GM12878 (cell line): ENCODE results near the gene MRPL53. TPM values are rescaled to one million over a fixed set of nuclear protein-coding genes. Genes with fewer than 3 reads are reported as not detected.

Source experiments
- ATAC-seq: fragments of 200-7000 bp; cut with Tn5 transposase; 3 replicates; pipeline ENCODE4 v1.9.1; 2020; ENCODE audit warnings: mild to moderate bottlenecking, moderate library complexity
- BruUV-seq: library from RNA; stranded (reverse); fragments of 400-500 nt; replicated peaks from 2 replicates; lab custom pipeline; 2021; lab: Mats Ljungman, UMichigan
- CTCF ChIA-PET: fragments of 300-600 bp; sonication (Branson Sonifier 250); formaldehyde crosslinking; extraction: SDS; loops from one replicate; lab custom pipeline; 2021; ENCODE audit warnings: inconsistent platforms; lab: Yijun Ruan, JAX
- POLR2A ChIA-PET: fragments of 350-600 bp; formaldehyde crosslinking; extraction: SDS; loops from one replicate; lab custom pipeline; 2021; ENCODE audit warnings: inconsistent platforms; lab: Charles Lee
- RAD21 ChIA-PET: fragments of 300-600 bp; sonication (Branson Sonifier 250); formaldehyde crosslinking; loops from one replicate; lab custom pipeline; 2023; ENCODE audit warnings: antibody characterized with exemption; ENCODE audit not compliant: unreplicated experiment; lab: Charles Lee
- SMC1A ChIA-PET: fragments of 300-600 bp; sonication (Branson Sonifier 250); formaldehyde crosslinking; loops from one replicate; lab custom pipeline; 2023; ENCODE audit not compliant: unreplicated experiment, uncharacterized antibody; lab: Charles Lee
- DNase-seq: peaks from one replicate; pipeline ENCODE4 v3.0.0-alpha.2; 2011; ENCODE audit warnings: low read depth, low spot score
- FAIRE-seq: peaks from 3 replicates; lab custom pipeline; 2011; peaks lifted over from hg19 to GRCh38; lab: Jason Lieb, UNC
- H2AFZ ChIP-seq: 2 replicates; pipeline ENCODE4 v1.6.0; 2011; ENCODE audit warnings: low read depth, low read length, control low read depth; ENCODE audit not compliant: control insufficient read depth
- H3K27ac ChIP-seq: 2 replicates; pipeline ENCODE4 v1.5.1; 2011; ENCODE audit warnings: control low read depth; ENCODE audit not compliant: control insufficient read depth, insufficient read depth
- H3K27me3 ChIP-seq, 2 experiments: replicated peaks in 1 of 2; 2 replicates each; pipeline versions ENCODE4 v1.6.0 to v1.6.1; 2011; ENCODE audit warnings: low read length in 1 of 2; ENCODE audit not compliant: control insufficient read depth in 2 of 2, insufficient read depth in 2 of 2
- H3K36me3 ChIP-seq, 2 experiments: 2 replicates each; pipeline ENCODE4 v1.5.1; 2011; ENCODE audit warnings: low read length in 1 of 2; ENCODE audit not compliant: control insufficient read depth in 2 of 2, insufficient read depth in 2 of 2
- H3K4me1 ChIP-seq: 2 replicates; pipeline ENCODE4 v1.6.1; 2011; ENCODE audit warnings: mild to moderate bottlenecking, low read length, moderate library complexity, mixed read lengths; ENCODE audit not compliant: control insufficient read depth, insufficient read depth
- H3K4me2 ChIP-seq: 2 replicates; pipeline ENCODE4 v1.6.0; 2011; ENCODE audit warnings: control low read depth; ENCODE audit not compliant: control insufficient read depth, insufficient read depth
- H3K4me3 ChIP-seq: fragments of 200-600 bp; sonication (generic); 2 replicates; pipeline ENCODE4 v1.5.1; 2016
- H3K79me2 ChIP-seq: 2 replicates; pipeline ENCODE4 v1.6.0; 2011; ENCODE audit warnings: low read length; ENCODE audit not compliant: control insufficient read depth, insufficient read depth
- H3K9ac ChIP-seq: 2 replicates; pipeline ENCODE4 v1.8.0; 2011; ENCODE audit warnings: low read length, control low read depth, mixed read lengths; ENCODE audit not compliant: control insufficient read depth, insufficient read depth
- H3K9me3 ChIP-seq: replicated peaks from 3 replicates; pipeline ENCODE4 v1.5.1; 2011; ENCODE audit warnings: mild to moderate bottlenecking, low read length; ENCODE audit not compliant: control insufficient read depth, insufficient read depth
- H4K20me1 ChIP-seq: 2 replicates; pipeline ENCODE4 v1.6.0; 2011; ENCODE audit not compliant: control insufficient read depth, insufficient read depth
- CHD1 ChIP-seq: IDR thresholded peaks from 2 replicates; pipeline ENCODE4 v1.6.1; 2012; ENCODE audit warnings: low read depth, low read length, improper control_type of control experiment
- CREB1 ChIP-seq: IDR thresholded peaks from 2 replicates; pipeline ENCODE4 v1.6.1; 2012; ENCODE audit warnings: low read depth, mild to moderate bottlenecking, inconsistent platforms
- DPF2 ChIP-seq: fragments of 450-650 bp; IDR thresholded peaks from 2 replicates; pipeline ENCODE4 v1.6.1; 2017; ENCODE audit warnings: mild to moderate bottlenecking
- EP300 ChIP-seq, 2 experiments: fragments of 150-350 bp in 1 of 2; IDR thresholded peaks; 2 replicates each; pipeline ENCODE4 v1.6.1; 2011 to 2012; ENCODE audit warnings: low read depth in 2 of 2, low read length in 2 of 2, borderline replicate concordance in 1 of 2, improper control_type of control experiment in 1 of 2, inconsistent platforms in 1 of 2; ENCODE audit not compliant: control insufficient read depth in 1 of 2
- FOS ChIP-seq: IDR thresholded peaks from 3 replicates; pipeline ENCODE4 v1.6.1; 2011; ENCODE audit warnings: borderline replicate concordance; ENCODE audit not compliant: insufficient read length; ENCODE audit errors: extremely low read depth
- IKZF2 ChIP-seq, 2 experiments: fragments of 450-650 bp; IDR thresholded peaks; 2 replicates each; pipeline ENCODE4 v1.6.1; 2017; ENCODE audit warnings: mild to moderate bottlenecking in 2 of 2, moderate library complexity in 2 of 2
- IRF3 ChIP-seq: fragments of 450-650 bp; IDR thresholded peaks from 2 replicates; pipeline ENCODE4 v1.6.1; 2014; ENCODE audit warnings: mild to moderate bottlenecking
- JUND ChIP-seq: IDR thresholded peaks from 2 replicates; pipeline ENCODE4 v1.6.1; 2012; ENCODE audit warnings: low read depth, mild to moderate bottlenecking, low read length, improper control_type of control experiment, moderate library complexity
- MTA3 ChIP-seq: IDR thresholded peaks from 2 replicates; pipeline ENCODE4 v1.6.1; 2012; ENCODE audit warnings: low read length, inconsistent platforms, borderline replicate concordance
- MYB ChIP-seq: fragments of 150-350 bp; IDR thresholded peaks from 2 replicates; pipeline ENCODE4 v1.6.1; 2014; ENCODE audit warnings: mild to moderate bottlenecking, low read depth, low read length, borderline replicate concordance
- NFYB ChIP-seq: IDR thresholded peaks from 2 replicates; pipeline ENCODE4 v1.6.1; 2011; ENCODE audit warnings: low read depth, mild to moderate bottlenecking, low read length, improper control_type of control experiment, moderate library complexity; ENCODE audit not compliant: insufficient read depth
- SP1 ChIP-seq: IDR thresholded peaks from one replicate; pipeline ENCODE4 v1.6.1; 2011; ENCODE audit warnings: low read depth, low read length
- SUZ12 ChIP-seq: fragments of 200-600 bp; sonication (generic); IDR thresholded peaks from one replicate; pipeline ENCODE4 v1.6.1; 2018; ENCODE audit warnings: antibody characterized with exemption, mild to moderate bottlenecking; ENCODE audit not compliant: unreplicated experiment
- YY1 ChIP-seq: IDR thresholded peaks from 2 replicates; pipeline ENCODE4 v1.6.1; 2011; ENCODE audit warnings: low read depth, mild to moderate bottlenecking, low read length
- ZBTB11 ChIP-seq: fragments of 450-650 bp; formaldehyde crosslinking; IDR thresholded peaks from 2 replicates; pipeline ENCODE4 v1.5.0; 2022; ENCODE audit warnings: mild to moderate bottlenecking, missing genetic modification characterization
- ZZZ3 ChIP-seq: IDR thresholded peaks from 2 replicates; pipeline ENCODE4 v1.6.1; 2011; ENCODE audit warnings: low read depth; ENCODE audit not compliant: control insufficient read depth, insufficient read length
- WGBS: methylation state at CpG from one replicate; pipeline ENCODE4 v1.1.6; 2016; ENCODE audit warnings: low lambda C conversion rate; ENCODE audit not compliant: insufficient replicate concordance, insufficient coverage; ENCODE audit errors: missing lambda C conversion rate; 5-methylcytosine and 5-hydroxymethylcytosine counted together
- in situ Hi-C: fragments of 300-500 bp; cut with MboI; formaldehyde crosslinking; loops from 9 replicates; pipeline ENCODE4 v1.14.3; 2018; ENCODE audit warnings: mixed read lengths
- intact Hi-C: fragments of 100-400 bp; cut with micrococcal nuclease; formaldehyde crosslinking; loops from one replicate; pipeline ENCODE4 v1.14.2; 2022; ENCODE audit not compliant: unreplicated experiment
- polyA plus RNA-seq, 11 experiments: library from polyadenylated mRNA; depleted of rRNA in 4 of 11; unstranded in 6 of 11; stranded (reverse) in 5 of 11; fragments of >200 nt; fragmentation: Nextera tagmentation in 4 of 11; fragmentation: Illumina TruSeq in 1 of 11; extraction: Ambion mirVana in 4 of 11; extraction: Trizol in 1 of 11; gene quantifications; 1 replicate in 1 of 11; 2 replicates in 10 of 11; pipeline versions ENCODE4 v1.2.1 to v1.2.3, GENCODE V29; 2011 to 2016; ENCODE audit warnings: inconsistent platforms in 2 of 11, missing spikeins in 2 of 11, low read depth in 1 of 11
- total RNA-seq, 4 experiments: library from RNA; depleted of rRNA in 3 of 4; stranded (reverse); fragments of >200 nt in 3 of 4; fragmentation: Illumina TruSeq in 1 of 4; extraction: Trizol in 1 of 4; gene quantifications; 2 replicates each; pipeline versions ENCODE4 v1.2.1 to v1.2.3, GENCODE V29; 2013 to 2021

MRPL53 gene
- total and polyA plus RNA-seq, 10 of the 15 experiments (the other 5 are each of a cell fraction or from before 2014, with no cell fraction given), result 15.1 to 167 (median 80.9) TPM

- Histone ChIP-seq H3K9ac (no peak overlapping the region), H3K4me3 (peak overlapping the region; percentile 31; the same call in 1 of the 2 replicates), H3K79me2 (no peaks in the 10 kb centered on the region), H3K27me3 (peaks cover 18 to 31% of the 10 kb centered on the region in 2 experiments), H2AFZ (peak overlapping the region; percentile 69), H3K9me3 (no peaks in the 10 kb centered on the region; the same call in 2 of the 3 replicates), H3K36me3 (no peaks in the 10 kb centered on the region), H4K20me1 (no peaks in the 10 kb centered on the region), H3K27ac (no peak overlapping the region), H3K4me1 (peaks cover 13% of the 10 kb centered on the region; the same call in 1 of the 2 replicates), H3K4me2 (peak overlapping the region; percentile 96)
- no peak for FAIRE-seq
- RAD21 ChIA-PET, result no interaction called here
- intact Hi-C loops, result no loop called here
- POLR2A ChIA-PET, result interaction anchor here (1.2 kb wide), 1 partner anchor 12 kb away, joined by 3 read pairs; no protein-coding TSS in a partner anchor
- ATAC-seq, result peak; percentile 70
- CTCF ChIA-PET, result no interaction called here
- SMC1A ChIA-PET, result interaction anchor here (1.5 kb wide), 1 partner anchor 15 kb away, joined by 3 read pairs; no protein-coding TSS in a partner anchor
- 44% methylated on average over 50 of the region's 72 CpGs for WGBS
- BruUV-seq, result no TSS peak
- DNase-seq, result no peak
- in situ Hi-C loops, result no loop called here
- TF ChIP-seq FOS (peak; percentile 23), SP1 (peak; percentile 87), CHD1 (no peak), MYB (no peak), MTA3 (no peak), ZZZ3 (no peak), DPF2 (no peak), IRF3 (no peak), ZBTB11 (CRISPR knock-in tag) (no peak), CREB1 (0 out of 2 replicates have a peak, but pooled peaks have one; percentile 19), JUND (no peak), EP300 (IDR thresholded peaks at IDR 0.05; ENCODE audit: borderline replicate concordance in 1 of 2, control insufficient read depth in 1 of 2, low read depth in 2 of 2, low read length in 2 of 2) (no peak), IKZF2 (IDR thresholded peaks at IDR 0.05) (no peak), YY1 (0 out of 2 replicates have a peak, but pooled peaks have one; percentile 29), SUZ12 (peak; percentile 14), NFYB (peak; percentile 71; the same call in 1 of the 2 replicates)
These were observed 43.6 kb upstream of the MRPL53 start for GRCh38 chr2:74515981-74516633.
